Endodermal cell (in vitro differentiated cells): ENCODE measurements around the gene ZNF846. TPM values are rescaled to one million over a fixed set of nuclear protein-coding genes. Genes with fewer than 3 reads are reported as not detected.
A peak's percentile ranks its signal among the peaks of the same experiment; 100 is the strongest.
"Not testable (repeated sequence)": the region's sequence is repeated elsewhere in the genome, so short reads cannot be mapped to it uniquely, and the experiment has no call there.

Source experiments
- DNase-seq: peaks from one replicate; pipeline ENCODE4 v3.0.0-alpha.2; 2017
- H3K27ac ChIP-seq: 2 replicates; pipeline ENCODE4 v1.5.1; 2013; ENCODE audit warnings: mild to moderate bottlenecking, low read depth, low read length, moderate library complexity
- H3K27me3 ChIP-seq: 2 replicates; pipeline ENCODE4 v1.6.1; 2013; ENCODE audit warnings: mild to moderate bottlenecking, low read length, moderate library complexity; ENCODE audit not compliant: insufficient read depth, control insufficient read depth, poor library complexity, severe bottlenecking
- H3K36me3 ChIP-seq: 2 replicates; pipeline ENCODE4 v1.7.0; 2013; ENCODE audit warnings: mild to moderate bottlenecking, low read length, moderate library complexity; ENCODE audit not compliant: control insufficient read depth, insufficient read depth
- H3K4me1 ChIP-seq: one replicate; pipeline ENCODE4 v1.7.0; 2013; ENCODE audit warnings: low read length; ENCODE audit not compliant: control insufficient read depth, insufficient read depth
- H3K4me3 ChIP-seq: 2 replicates; pipeline ENCODE4 v1.5.1; 2013; ENCODE audit warnings: mild to moderate bottlenecking, low read length, moderate library complexity
- H3K9ac ChIP-seq: 2 replicates; pipeline ENCODE4 v1.6.1; 2013; ENCODE audit warnings: mild to moderate bottlenecking, low read length, moderate library complexity; ENCODE audit not compliant: poor library complexity, severe bottlenecking; ENCODE audit errors: extremely low read depth
- H3K9me3 ChIP-seq: 2 replicates; pipeline ENCODE4 v1.6.1; 2013; ENCODE audit warnings: mild to moderate bottlenecking, low read length, moderate library complexity; ENCODE audit not compliant: control insufficient read depth
- H3K27ac Mint-ChIP-seq: 2 replicates; pipeline ENCODE4 v1.8.0; 2020; ENCODE audit warnings: mixed read lengths
- H3K27me3 Mint-ChIP-seq: 2 replicates; pipeline ENCODE4 v1.8.0; 2021; ENCODE audit warnings: mild to moderate bottlenecking, mixed read lengths; ENCODE audit not compliant: insufficient read depth
- H3K36me3 Mint-ChIP-seq: 2 replicates; pipeline ENCODE4 v1.8.0; 2020; ENCODE audit warnings: low read depth, mixed read lengths
- H3K4me1 Mint-ChIP-seq: 2 replicates; pipeline ENCODE4 v1.8.0; 2020; ENCODE audit warnings: mixed read lengths
- H3K4me3 Mint-ChIP-seq: 2 replicates; pipeline ENCODE4 v1.8.0; 2020; ENCODE audit warnings: mild to moderate bottlenecking, moderate library complexity, mixed read lengths
- H3K9me3 Mint-ChIP-seq: 2 replicates; pipeline ENCODE4 v1.8.0; 2020; ENCODE audit warnings: mild to moderate bottlenecking, mixed read lengths
- WGBS, 2 experiments: methylation state at CpG; one replicate each; pipeline versions ENCODE4 v1.1.5 to v1.1.7; 2013; ENCODE audit warnings: missing lambda C conversion rate in 2 of 2, mixed read lengths in 1 of 2; ENCODE audit not compliant: insufficient coverage in 1 of 2, insufficient read length in 1 of 2; 5-methylcytosine and 5-hydroxymethylcytosine counted together
- total RNA-seq, 2 donors: library from RNA; stranded (reverse); fragmentation: NEBNext Ultra II Directional in 1 of 2; extraction: Animal tissue kit (Norgen Biotek cat#: 25700) in 1 of 2; gene quantifications; 2 replicates in 1 of 2; 3 replicates in 1 of 2; pipeline ENCODE4 v1.2.1, GENCODE V29; 2021
- TF ChIP-seq, protein P1 (sequence below): fragments of 200-600 bp; sonication (generic); conservative IDR thresholded peaks from 2 replicates; pipeline ENCODE4 v1.5.0; 2021; ENCODE audit warnings: antibody characterized with exemption, mild to moderate bottlenecking

Gene ZNF846
- total RNA-seq, 2 donors from 2014 or later, result 12.3 to 23.6 TPM

DNA sequence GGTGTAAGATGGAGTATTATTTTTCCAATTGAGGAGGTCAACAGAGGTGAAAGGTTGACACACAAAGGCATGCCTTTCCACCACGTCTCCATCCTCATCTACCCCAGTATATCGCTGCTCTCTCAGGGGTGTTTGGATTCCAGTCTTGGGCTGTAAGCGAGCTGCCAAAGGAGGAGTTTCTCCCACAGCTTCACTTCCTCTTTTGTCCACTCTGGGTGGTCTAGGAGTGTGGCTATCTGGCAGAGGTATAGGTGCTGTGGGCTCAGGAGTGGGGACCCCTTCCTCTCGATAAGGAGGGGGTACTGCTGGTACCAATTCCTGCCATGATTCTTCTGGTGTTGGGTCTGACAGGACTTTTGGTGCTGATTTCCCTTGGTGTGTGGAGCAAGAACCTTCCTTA lies 39.4 kb downstream of the ZNF846 start:
- H3K4me1 Mint-ChIP-seq, result no peaks in the 10 kb centered on the region
- Histone ChIP-seq H3K36me3 (no peaks in the 10 kb centered on the region), H3K27me3 (no peaks in the 10 kb centered on the region), H3K4me1 (no peaks in the 10 kb centered on the region), H3K27ac (no peak overlapping the region), H3K4me3 (no peak overlapping the region), H3K9me3 (peaks cover 16% of the 10 kb centered on the region), H3K9ac (no peak overlapping the region)
- H3K27ac Mint-ChIP-seq, result no peak overlapping the region
- 98% methylated on average over 4 of the region's 4 CpGs; no CpG with 5 or more reads in 1 of the 2 experiments for WGBS, 2 experiments
- no peaks in the 10 kb centered on the region for H3K36me3 Mint-ChIP-seq
- H3K9me3 Mint-ChIP-seq, result peaks cover 87% of the 10 kb centered on the region
- H3K27me3 Mint-ChIP-seq, result no peaks in the 10 kb centered on the region
- H3K4me3 Mint-ChIP-seq, result no peak overlapping the region
- no peak for DNase-seq
- TF ChIP-seq, protein P1, sequence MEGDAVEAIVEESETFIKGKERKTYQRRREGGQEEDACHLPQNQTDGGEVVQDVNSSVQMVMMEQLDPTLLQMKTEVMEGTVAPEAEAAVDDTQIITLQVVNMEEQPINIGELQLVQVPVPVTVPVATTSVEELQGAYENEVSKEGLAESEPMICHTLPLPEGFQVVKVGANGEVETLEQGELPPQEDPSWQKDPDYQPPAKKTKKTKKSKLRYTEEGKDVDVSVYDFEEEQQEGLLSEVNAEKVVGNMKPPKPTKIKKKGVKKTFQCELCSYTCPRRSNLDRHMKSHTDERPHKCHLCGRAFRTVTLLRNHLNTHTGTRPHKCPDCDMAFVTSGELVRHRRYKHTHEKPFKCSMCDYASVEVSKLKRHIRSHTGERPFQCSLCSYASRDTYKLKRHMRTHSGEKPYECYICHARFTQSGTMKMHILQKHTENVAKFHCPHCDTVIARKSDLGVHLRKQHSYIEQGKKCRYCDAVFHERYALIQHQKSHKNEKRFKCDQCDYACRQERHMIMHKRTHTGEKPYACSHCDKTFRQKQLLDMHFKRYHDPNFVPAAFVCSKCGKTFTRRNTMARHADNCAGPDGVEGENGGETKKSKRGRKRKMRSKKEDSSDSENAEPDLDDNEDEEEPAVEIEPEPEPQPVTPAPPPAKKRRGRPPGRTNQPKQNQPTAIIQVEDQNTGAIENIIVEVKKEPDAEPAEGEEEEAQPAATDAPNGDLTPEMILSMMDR, result no peak

DNA sequence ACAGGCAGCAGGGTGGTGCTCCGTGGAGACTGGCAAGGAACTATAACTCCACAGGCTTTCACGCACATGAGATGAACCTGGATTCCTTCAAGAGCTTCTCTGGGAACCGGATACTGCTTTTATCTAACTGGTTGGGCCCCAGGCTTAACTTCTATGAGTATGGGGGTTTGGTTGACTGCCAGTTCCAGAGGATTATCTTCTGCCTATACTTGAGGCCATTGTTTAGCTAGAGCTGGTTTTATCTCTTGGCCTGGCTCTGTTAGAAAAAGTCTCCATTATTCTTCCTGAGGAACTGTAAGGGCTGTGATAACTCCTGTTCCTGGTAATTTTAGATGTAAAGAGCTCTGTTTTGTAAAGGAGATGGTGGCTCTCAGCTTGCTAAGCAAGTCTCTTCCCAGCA lies 40.9 kb downstream of the ZNF846 start:
- TF ChIP-seq, protein P1, result no peak
- H3K9ac ChIP-seq, result no peak overlapping the region
- no peaks in the 10 kb centered on the region for H3K4me1 ChIP-seq
- H3K4me3 Mint-ChIP-seq, result no peak overlapping the region
- H3K36me3 Mint-ChIP-seq, result no peaks in the 10 kb centered on the region
- peaks cover 16% of the 10 kb centered on the region for H3K9me3 ChIP-seq
- H3K27me3 ChIP-seq, result no peaks in the 10 kb centered on the region
- no peaks in the 10 kb centered on the region for H3K27me3 Mint-ChIP-seq
- 83 to 84% methylated on average over 3 of the region's 3 CpGs for WGBS, 2 experiments
- no peaks in the 10 kb centered on the region for H3K4me1 Mint-ChIP-seq
- peaks cover 89% of the 10 kb centered on the region for H3K9me3 Mint-ChIP-seq
- DNase-seq, result no peak
- H3K27ac Mint-ChIP-seq, result no peak overlapping the region
- no peak overlapping the region for H3K27ac ChIP-seq
- H3K4me3 ChIP-seq, result peak overlapping the region; percentile 23
- H3K36me3 ChIP-seq, result no peaks in the 10 kb centered on the region

DNA sequence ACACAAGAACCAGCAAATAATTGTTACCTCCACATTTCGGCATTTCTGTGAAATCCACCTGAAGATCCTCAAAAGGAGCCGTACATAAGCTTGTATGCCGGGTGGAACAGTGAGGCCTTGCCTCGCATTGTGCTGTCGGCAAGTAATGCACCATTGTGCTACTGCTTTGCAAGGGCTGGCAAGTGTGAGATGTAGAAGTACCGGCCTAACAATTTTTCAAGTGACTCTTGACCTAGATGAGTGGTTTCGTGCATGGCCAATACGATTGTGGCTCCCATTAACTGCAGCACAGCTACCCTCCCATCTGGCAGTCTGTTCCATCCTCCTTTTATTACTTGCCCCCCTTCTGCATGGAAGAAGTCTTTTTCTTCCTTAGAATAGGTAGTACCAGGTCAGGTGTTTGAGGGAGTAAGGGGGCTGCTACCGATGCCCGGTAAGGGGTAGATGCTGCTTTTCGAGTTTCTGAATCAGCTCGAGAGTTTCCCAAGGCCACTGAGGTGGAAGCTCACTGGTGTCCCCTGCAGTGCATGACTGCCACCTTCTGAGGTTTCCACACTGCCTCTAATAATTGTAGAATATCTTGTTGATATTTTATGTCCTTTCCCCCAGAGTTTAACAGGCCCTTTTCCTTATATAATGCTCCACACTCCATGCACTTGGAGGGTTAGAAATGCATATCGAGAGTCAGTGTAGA lies 42.9 kb downstream of the ZNF846 start:
- not testable (repeated sequence) for H3K27me3 ChIP-seq, H3K27me3 Mint-ChIP-seq, H3K36me3 Mint-ChIP-seq, H3K27ac Mint-ChIP-seq, H3K4me1 Mint-ChIP-seq, H3K9ac ChIP-seq, H3K27ac ChIP-seq, DNase-seq, H3K4me3 ChIP-seq, H3K4me1 ChIP-seq, H3K4me3 Mint-ChIP-seq, H3K36me3 ChIP-seq
- H3K9me3 ChIP-seq, result peaks cover 16% of the 10 kb centered on the region
- peaks cover 89% of the 10 kb centered on the region for H3K9me3 Mint-ChIP-seq
- 94 to 97% methylated on average over 9 to 13 of the region's 13 CpGs for WGBS, 2 experiments

DNA sequence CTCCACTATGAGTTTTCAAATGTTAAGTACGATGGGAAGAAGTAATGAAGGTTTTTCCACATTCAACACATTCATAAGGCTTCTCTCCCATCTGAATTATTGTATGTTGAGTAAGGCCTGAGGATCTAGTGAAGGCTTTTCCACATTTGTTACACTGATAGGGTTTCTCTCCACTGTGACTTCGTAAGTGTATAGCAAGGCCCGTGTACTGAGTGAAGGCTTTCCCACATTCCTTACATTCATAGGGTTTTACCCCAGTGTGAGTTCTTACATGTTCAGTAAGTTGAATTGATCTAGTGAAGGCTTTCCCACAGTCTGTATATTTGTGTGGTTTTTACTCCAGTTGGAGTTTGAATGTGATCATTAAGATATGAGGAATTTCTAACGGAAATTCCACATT lies 44.4 kb downstream of the ZNF846 start:
- no peaks in the 10 kb centered on the region for H3K27me3 Mint-ChIP-seq
- no peaks in the 10 kb centered on the region for H3K4me1 Mint-ChIP-seq
- 100% methylated on average over 1 of the region's 4 CpGs; no CpG with 5 or more reads in 1 of the 2 experiments for WGBS, 2 experiments
- no peak overlapping the region for H3K27ac Mint-ChIP-seq
- H3K36me3 Mint-ChIP-seq, result no peaks in the 10 kb centered on the region
- no peaks in the 10 kb centered on the region for H3K27me3 ChIP-seq
- no peak overlapping the region for H3K27ac ChIP-seq
- TF ChIP-seq, protein P1, result no peak
- no peak for DNase-seq
- peak overlapping the region; percentile 29 for H3K4me3 ChIP-seq
- H3K4me1 ChIP-seq, result no peaks in the 10 kb centered on the region
- H3K9me3 Mint-ChIP-seq, result peaks cover 87% of the 10 kb centered on the region
- no peak overlapping the region for H3K9ac ChIP-seq
- H3K36me3 ChIP-seq, result no peaks in the 10 kb centered on the region
- no peak overlapping the region for H3K4me3 Mint-ChIP-seq
- H3K9me3 ChIP-seq, result peaks cover 10% of the 10 kb centered on the region
